ENCODE data around the gene KCNN3.

Gene KCNN3

DNA sequence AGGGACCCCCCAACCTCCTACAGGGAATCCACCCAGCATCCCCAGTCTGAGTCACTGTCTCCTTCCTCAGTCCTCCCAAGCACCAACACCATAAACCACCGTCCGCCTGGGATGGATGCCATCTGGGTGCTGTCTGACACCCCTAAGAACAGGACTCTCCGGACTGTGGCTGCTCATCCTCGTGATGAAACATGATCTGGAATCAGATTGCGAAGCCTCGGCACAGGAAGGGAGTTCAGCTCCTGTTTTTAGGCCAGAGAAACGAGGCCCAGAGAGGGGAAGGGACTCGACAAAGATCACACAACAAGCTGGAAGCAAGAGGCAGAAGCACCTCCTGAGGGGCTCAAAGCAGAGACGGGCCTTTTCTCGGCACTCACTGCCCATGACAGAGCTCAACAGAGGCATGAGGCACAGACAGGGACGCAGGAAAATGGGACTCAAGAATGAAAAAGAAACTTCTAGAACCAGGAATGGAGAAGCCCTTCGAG is 8.4 kb downstream of the KCNN3 start:
- no peak overlapping the region; the same call in 1 of the 2 replicates for H3K4me2 ChIP-seq (ENCODE audit: low read depth, low read length)
- DNase-seq = no peak

GRCh38 chr1:154860156-154860870 is 9.8 kb downstream of the KCNN3 start:
- Histone ChIP-seq H3K4me1 (ENCODE audit: low read length) (peaks cover 82% of the 10 kb centered on the region), H3K4me2 (ENCODE audit: low read depth, low read length) (peak overlapping the region; percentile 89), H2AFZ (ENCODE audit: low read length) (no peak overlapping the region)

More for the DNA sequence above, 8.4 kb downstream of the KCNN3 start:
- TF ChIP-seq EZH2phosphoT487 (IDR thresholded peaks at IDR 0.05; ENCODE audit: low read length) = no peak
- no peak for TF ChIP-seq CTCF (IDR thresholded peaks at IDR 0.05; ENCODE audit: low read length)
- no peak for TF ChIP-seq EZH2 (optimal IDR thresholded peaks at IDR 0.05; ENCODE audit: low read depth, low read length)
- H3K9ac ChIP-seq (ENCODE audit: low read length) = no peak overlapping the region
- H3K36me3 ChIP-seq (replicated peaks; ENCODE audit: insufficient read depth, low read length) = no peaks in the 10 kb centered on the region
- peaks cover 28% of the 10 kb centered on the region for H3K79me2 ChIP-seq (ENCODE audit: low read length)
- H2AFZ ChIP-seq (ENCODE audit: low read length) = no peak overlapping the region
- peaks cover 32% of the 10 kb centered on the region for H3F3A ChIP-seq (ENCODE audit: insufficient read depth, low read length)
- no peaks in the 10 kb centered on the region for H3K9me2 ChIP-seq (replicated peaks; ENCODE audit: insufficient read depth, low read length)
- H3K4me3 ChIP-seq (ENCODE audit: low read length) = no peak overlapping the region
- H3K27ac ChIP-seq (ENCODE audit: low read length) = peak overlapping the region; percentile 92; the same call in 1 of the 2 replicates
- H3K27me3 ChIP-seq (replicated peaks; ENCODE audit: insufficient read depth, low read length) = no peaks in the 10 kb centered on the region
- no peaks in the 10 kb centered on the region for H3K9me3 ChIP-seq (replicated peaks; ENCODE audit: insufficient read depth, low read length)
- H3K4me1 ChIP-seq (ENCODE audit: low read length) = peaks cover 72% of the 10 kb centered on the region
- no peaks in the 10 kb centered on the region for H4K20me1 ChIP-seq (ENCODE audit: insufficient read depth, low read length)

GRCh38 chr1:154859786-154860155 is 10.3 kb downstream of the KCNN3 start:
- peak; percentile 94 for DNase-seq
- Histone ChIP-seq H3K9ac (ENCODE audit: low read length) (peak overlapping the region; percentile 81), H3K9me2 (replicated peaks; ENCODE audit: insufficient read depth, low read length) (no peaks in the 10 kb centered on the region), H3K4me3 (ENCODE audit: low read length) (peak overlapping the region; percentile 56), H3K9me3 (replicated peaks; ENCODE audit: insufficient read depth, low read length) (no peaks in the 10 kb centered on the region), H3K27me3 (replicated peaks; ENCODE audit: insufficient read depth, low read length) (no peaks in the 10 kb centered on the region), H3K4me1 (ENCODE audit: low read length) (peaks cover 80% of the 10 kb centered on the region), H3K79me2 (ENCODE audit: low read length) (peaks cover 43% of the 10 kb centered on the region), H3K36me3 (replicated peaks; ENCODE audit: insufficient read depth, low read length) (no peaks in the 10 kb centered on the region), H3K27ac (ENCODE audit: low read length) (peak overlapping the region; percentile 92), H4K20me1 (ENCODE audit: insufficient read depth, low read length) (no peaks in the 10 kb centered on the region), H2AFZ (ENCODE audit: low read length) (no peak overlapping the region), H3K4me2 (ENCODE audit: low read depth, low read length) (peak overlapping the region; percentile 89), H3F3A (ENCODE audit: insufficient read depth, low read length) (peaks cover 32% of the 10 kb centered on the region)
- TF ChIP-seq EZH2 (optimal IDR thresholded peaks at IDR 0.05; ENCODE audit: low read depth, low read length) (no peak), EZH2phosphoT487 (IDR thresholded peaks at IDR 0.05; ENCODE audit: low read length) (no peak), CTCF (IDR thresholded peaks at IDR 0.05; ENCODE audit: low read length) (no peak)

More at GRCh38 chr1:154860156-154860870, 9.8 kb downstream of the KCNN3 start:
- DNase-seq = peak; percentile 98
- no peaks in the 10 kb centered on the region for H3K9me2 ChIP-seq (replicated peaks; ENCODE audit: insufficient read depth, low read length)
- H3K27me3 ChIP-seq (replicated peaks; ENCODE audit: insufficient read depth, low read length) = no peaks in the 10 kb centered on the region
- TF ChIP-seq CTCF (IDR thresholded peaks at IDR 0.05; ENCODE audit: low read length) (no peak), EZH2phosphoT487 (IDR thresholded peaks at IDR 0.05; ENCODE audit: low read length) (no peak), EZH2 (optimal IDR thresholded peaks at IDR 0.05; ENCODE audit: low read depth, low read length) (no peak)
- H3F3A ChIP-seq (ENCODE audit: insufficient read depth, low read length) = peaks cover 32% of the 10 kb centered on the region
- H3K79me2 ChIP-seq (ENCODE audit: low read length) = peaks cover 42% of the 10 kb centered on the region
- H3K9ac ChIP-seq (ENCODE audit: low read length) = peak overlapping the region; percentile 81
- H3K36me3 ChIP-seq (replicated peaks; ENCODE audit: insufficient read depth, low read length) = no peaks in the 10 kb centered on the region
- no peaks in the 10 kb centered on the region for H3K9me3 ChIP-seq (replicated peaks; ENCODE audit: insufficient read depth, low read length)
- H3K27ac ChIP-seq (ENCODE audit: low read length) = peak overlapping the region; percentile 92
- H3K4me3 ChIP-seq (ENCODE audit: low read length) = peak overlapping the region; percentile 56
- no peaks in the 10 kb centered on the region for H4K20me1 ChIP-seq (ENCODE audit: insufficient read depth, low read length)
